Fibroblast of mammary gland (primary cell): ENCODE results near the gene ARID1B.

Experiments
- DNase-seq: peaks from one replicate; pipeline ENCODE4 v3.0.0-alpha.2; 2010; ENCODE audit warnings: low read depth
- H3K4me3 ChIP-seq: 2 replicates; pipeline ENCODE4 v1.5.1; 2011; ENCODE audit warnings: low read depth, mild to moderate bottlenecking, low read length, moderate library complexity; ENCODE audit not compliant: control insufficient read depth
- TF ChIP-seq, protein P1 (sequence below): conservative IDR thresholded peaks from 2 replicates; pipeline ENCODE4 v1.5.1; 2011; ENCODE audit warnings: low read depth, low read length, inconsistent platforms; ENCODE audit not compliant: control insufficient read depth, insufficient read depth

ARID1B gene

DNA sequence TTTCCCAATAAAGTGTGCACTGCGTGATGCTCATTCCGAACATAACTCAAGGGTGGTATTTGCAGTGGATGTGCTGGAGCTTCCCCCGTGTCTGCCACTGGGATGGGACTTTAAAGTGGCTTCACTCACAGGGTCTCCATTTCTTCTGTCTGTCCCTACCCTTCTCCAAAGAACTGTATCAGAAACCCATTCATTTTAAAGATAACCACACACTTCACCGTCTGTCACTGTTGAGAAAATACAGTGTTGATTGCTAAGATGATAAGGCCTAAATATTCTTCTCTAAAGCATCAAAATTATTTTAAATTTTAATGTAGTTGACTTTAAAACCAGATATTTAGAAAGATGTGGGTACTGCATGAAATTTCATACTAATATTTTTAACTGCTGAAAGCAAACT lies 384.7 kb downstream of the ARID1B start:
- no peak for DNase-seq
- TF ChIP-seq, protein P1, sequence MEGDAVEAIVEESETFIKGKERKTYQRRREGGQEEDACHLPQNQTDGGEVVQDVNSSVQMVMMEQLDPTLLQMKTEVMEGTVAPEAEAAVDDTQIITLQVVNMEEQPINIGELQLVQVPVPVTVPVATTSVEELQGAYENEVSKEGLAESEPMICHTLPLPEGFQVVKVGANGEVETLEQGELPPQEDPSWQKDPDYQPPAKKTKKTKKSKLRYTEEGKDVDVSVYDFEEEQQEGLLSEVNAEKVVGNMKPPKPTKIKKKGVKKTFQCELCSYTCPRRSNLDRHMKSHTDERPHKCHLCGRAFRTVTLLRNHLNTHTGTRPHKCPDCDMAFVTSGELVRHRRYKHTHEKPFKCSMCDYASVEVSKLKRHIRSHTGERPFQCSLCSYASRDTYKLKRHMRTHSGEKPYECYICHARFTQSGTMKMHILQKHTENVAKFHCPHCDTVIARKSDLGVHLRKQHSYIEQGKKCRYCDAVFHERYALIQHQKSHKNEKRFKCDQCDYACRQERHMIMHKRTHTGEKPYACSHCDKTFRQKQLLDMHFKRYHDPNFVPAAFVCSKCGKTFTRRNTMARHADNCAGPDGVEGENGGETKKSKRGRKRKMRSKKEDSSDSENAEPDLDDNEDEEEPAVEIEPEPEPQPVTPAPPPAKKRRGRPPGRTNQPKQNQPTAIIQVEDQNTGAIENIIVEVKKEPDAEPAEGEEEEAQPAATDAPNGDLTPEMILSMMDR, result no peak
- no peak overlapping the region for H3K4me3 ChIP-seq

DNA sequence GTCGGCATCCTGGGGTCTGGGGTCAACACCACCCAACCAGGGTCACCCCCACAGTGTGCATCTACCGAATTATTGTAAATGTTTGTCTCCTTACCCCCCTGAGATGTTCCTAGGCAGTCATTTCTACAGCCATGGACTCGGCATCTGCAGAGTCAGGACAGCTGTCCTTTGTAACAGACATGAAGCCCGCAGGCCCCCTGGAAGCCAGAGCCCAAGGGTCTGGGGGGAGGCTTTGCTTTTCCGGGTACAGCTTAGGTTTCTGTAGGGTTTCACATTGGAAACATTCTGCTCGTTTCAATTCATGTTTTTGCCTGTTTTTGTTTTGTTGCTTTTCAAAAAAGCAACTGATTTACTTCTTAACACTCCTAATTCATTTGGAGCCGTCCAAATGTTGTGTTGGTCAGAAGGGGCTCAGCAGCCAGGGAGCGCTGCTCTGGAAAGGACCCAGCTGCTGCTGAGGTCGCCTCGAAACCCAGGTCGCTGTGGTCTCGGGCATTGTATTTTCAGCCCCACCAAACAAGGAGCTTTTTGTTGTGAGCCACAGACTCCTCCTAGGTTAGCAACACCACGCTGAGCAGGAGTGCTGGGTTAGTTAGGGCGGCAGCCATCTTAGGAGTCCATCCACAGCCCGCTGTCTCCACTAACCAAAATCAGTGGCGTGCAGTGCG lies 385.7 kb downstream of the ARID1B start:
- no peak overlapping the region for H3K4me3 ChIP-seq
- TF ChIP-seq, protein P1, result no peak
- no peak for DNase-seq

DNA sequence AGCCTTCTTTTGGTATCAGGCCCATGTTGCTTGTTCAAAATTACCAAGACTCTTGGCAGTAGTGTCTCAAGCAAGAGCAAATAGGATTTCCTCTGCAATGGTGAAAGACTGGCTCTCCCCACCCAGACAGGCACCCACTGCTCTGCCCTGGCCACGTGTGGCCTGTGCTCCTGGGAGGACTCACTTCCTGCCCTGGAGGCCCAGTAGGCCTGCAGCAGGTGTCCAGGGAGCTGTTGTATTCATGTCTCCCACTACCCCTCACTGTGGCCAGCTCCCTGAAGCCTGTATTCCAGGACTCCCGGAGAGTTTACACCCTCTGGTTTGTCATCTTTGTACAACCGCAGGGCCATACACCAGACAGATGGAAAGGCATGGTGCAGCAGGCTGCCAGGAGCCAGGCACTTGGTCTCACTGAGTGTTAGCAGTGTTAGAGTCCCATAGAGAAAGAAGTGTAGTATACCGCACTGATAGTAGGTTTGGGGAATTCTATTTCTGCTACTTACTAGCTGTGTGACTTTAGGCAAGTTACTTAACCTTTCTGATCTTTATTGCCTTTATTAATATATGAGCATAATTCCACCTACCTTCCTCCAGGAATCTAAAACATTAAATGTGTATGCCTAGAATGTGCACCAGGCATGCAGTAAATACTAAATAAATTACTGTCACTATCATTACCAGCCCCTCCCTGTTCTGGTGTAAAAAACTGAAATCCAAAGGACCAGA lies 386.4 kb downstream of the ARID1B start:
- no peak for DNase-seq
- H3K4me3 ChIP-seq, result no peak overlapping the region
- TF ChIP-seq, protein P1, result no peak

DNA sequence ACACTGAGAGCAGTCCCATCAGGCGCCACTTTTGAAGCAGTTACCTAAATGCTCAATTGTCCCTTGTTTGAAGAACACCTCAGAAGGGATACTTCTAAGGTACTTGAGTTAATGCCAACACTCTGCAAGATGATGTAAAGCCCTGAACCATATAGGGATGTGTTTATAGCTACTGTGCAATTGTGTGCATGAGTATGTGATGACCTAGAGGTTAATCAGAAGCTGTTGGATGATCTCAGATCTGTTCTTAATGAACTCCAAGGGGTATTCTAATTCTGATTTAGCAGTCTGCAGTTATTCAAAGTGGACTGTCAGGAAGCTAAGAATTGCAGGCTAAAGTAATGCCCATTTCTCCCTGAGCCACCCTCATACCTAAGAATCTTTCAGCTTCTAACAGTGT lies 387.8 kb downstream of the ARID1B start:
- TF ChIP-seq, protein P1, result no peak
- no peak overlapping the region for H3K4me3 ChIP-seq
- DNase-seq, result no peak

DNA sequence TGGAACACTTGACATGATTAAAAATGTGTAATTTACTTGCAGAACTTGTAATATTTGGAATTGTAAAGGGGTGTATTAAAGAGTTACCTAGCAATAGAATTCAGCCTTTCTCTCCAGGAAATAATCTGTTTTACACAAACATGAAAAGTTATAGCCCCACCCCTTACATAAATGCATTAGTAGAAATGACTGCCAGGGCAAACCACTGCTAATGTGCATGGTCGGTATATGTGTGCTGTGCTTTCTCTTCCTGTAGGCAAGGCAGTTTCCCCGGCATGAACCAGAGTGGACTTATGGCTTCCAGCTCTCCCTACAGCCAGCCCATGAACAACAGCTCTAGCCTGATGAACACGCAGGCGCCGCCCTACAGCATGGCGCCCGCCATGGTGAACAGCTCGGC lies 389.6 kb downstream of the ARID1B start:
- TF ChIP-seq, protein P1, result no peak
- H3K4me3 ChIP-seq, result no peak overlapping the region
- DNase-seq, result no peak

DNA sequence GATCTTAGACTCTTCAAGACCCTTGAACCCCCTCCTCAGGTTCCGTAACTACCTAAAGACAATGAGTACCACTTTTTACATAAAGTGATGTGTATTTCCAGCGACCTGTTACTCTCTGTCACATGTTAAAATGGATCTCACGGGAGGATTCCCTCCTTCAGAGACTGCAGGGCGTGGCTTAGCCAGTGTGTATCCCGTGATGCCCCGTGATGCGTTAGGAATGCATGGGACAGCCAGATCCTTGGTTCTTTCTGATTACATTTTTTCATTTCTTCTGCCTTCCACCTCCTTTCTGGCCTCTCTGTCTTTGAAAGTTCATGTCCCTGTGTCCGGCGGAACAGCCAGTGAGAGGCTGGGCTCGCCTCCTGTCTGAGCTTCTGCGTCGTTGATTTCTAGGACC lies 390.7 kb downstream of the ARID1B start:
- TF ChIP-seq, protein P1, result no peak

DNA sequence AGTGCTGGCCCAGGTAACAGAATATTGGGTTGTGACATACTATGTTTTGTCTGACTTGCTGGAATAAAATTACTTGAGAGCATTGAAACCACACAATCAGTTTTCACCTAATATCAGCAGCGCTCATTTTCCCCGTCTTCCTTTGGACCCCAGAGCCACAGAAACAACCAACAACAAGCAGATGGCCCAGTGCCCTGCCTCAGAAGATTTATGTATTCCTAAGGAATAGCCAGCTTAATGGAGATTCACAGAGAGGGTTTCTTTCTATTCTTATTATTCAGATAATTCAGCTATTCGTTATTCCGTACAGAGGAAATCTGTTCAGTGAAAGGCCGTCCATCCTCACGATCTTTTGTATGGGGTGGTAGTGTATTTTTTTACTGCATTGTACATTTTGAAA lies 391.3 kb downstream of the ARID1B start:
- H3K4me3 ChIP-seq, result no peak overlapping the region
- DNase-seq, result no peak
- TF ChIP-seq, protein P1, result no peak

More for the DNA sequence above, 390.7 kb downstream of the ARID1B start:
- no peak overlapping the region for H3K4me3 ChIP-seq
- no peak for DNase-seq
